Calu3 (cell line): ENCODE data around the gene VMP1. TPM values are rescaled to one million over a fixed set of nuclear protein-coding genes. Genes with fewer than 3 reads are reported as not detected.

Experiments used
- BruUV-seq: library from RNA; stranded (reverse); fragments of 400-500 nt; replicated peaks from 2 replicates; lab custom pipeline; 2021; lab: Mats Ljungman, UMichigan
- CTCF ChIA-PET: fragments of 300-600 bp; sonication (Branson Sonifier 250); formaldehyde crosslinking; loops from one replicate; lab custom pipeline; 2022; ENCODE audit warnings: antibody characterized with exemption; lab: Charles Lee
- DNase-seq: peaks from one replicate; pipeline ENCODE4 v3.0.0; 2022
- H3K27ac Mint-ChIP-seq: one replicate; pipeline ENCODE4 v1.8.0; 2022; ENCODE audit warnings: mixed read lengths; ENCODE audit not compliant: unreplicated experiment
- H3K27me3 Mint-ChIP-seq: one replicate; pipeline ENCODE4 v1.8.0; 2022; ENCODE audit warnings: mixed read lengths; ENCODE audit not compliant: unreplicated experiment
- H3K36me3 Mint-ChIP-seq: one replicate; pipeline ENCODE4 v1.8.0; 2022; ENCODE audit warnings: mild to moderate bottlenecking, moderate library complexity, mixed read lengths; ENCODE audit not compliant: insufficient read depth, unreplicated experiment
- H3K4me1 Mint-ChIP-seq: one replicate; pipeline ENCODE4 v1.8.0; 2022; ENCODE audit warnings: mild to moderate bottlenecking, low read depth, mixed read lengths; ENCODE audit not compliant: unreplicated experiment
- H3K4me3 Mint-ChIP-seq: one replicate; pipeline ENCODE4 v1.8.0; 2022; ENCODE audit warnings: mild to moderate bottlenecking, low read depth, moderate library complexity, mixed read lengths; ENCODE audit not compliant: unreplicated experiment
- H3K9me3 Mint-ChIP-seq: one replicate; pipeline ENCODE4 v1.8.0; 2022; ENCODE audit warnings: low read depth, mixed read lengths; ENCODE audit not compliant: unreplicated experiment
- intact Hi-C: fragments of 100-400 bp; cut with micrococcal nuclease; formaldehyde crosslinking; loops from one replicate; pipeline ENCODE4 v1.10.0; 2022; ENCODE audit not compliant: unreplicated experiment
- total RNA-seq: library from RNA; stranded (reverse); gene quantifications from 2 replicates; pipeline ENCODE4 v1.2.3, GENCODE V29; 2022
- TF ChIP-seq, protein P1 (sequence below): fragments of 200-600 bp; IDR thresholded peaks from one replicate; pipeline ENCODE4 v1.8.0; 2022; ENCODE audit warnings: antibody characterized with exemption; ENCODE audit not compliant: unreplicated experiment

The VMP1 gene
- total RNA-seq, 1 experiment from 2014 or later = 315 TPM

DNA sequence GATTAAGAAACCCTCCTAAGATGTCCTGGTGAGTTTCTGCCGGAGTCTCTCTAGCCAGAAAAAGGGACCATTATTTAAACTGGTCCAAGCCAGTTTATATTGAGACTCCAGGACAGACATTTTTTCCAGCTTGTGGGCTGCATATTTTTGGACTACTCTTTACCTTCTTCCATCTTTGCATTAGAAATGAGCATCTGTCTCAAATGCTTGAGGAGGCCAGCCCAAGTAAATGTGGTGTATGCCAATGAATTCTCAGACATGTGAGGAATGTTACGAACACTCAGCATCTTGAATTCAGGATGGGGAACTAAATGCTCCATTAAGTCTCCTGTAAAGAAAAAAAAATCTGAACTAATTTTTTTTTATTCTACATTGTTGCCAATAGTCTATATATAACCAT lies 166.9 kb downstream of the VMP1 start:
- intact Hi-C loops = no loop called here
- CTCF ChIA-PET = interaction anchor here (0.7 kb wide), 1 partner anchor 34 kb away, joined by 3 read pairs; no protein-coding TSS in a partner anchor

DNA sequence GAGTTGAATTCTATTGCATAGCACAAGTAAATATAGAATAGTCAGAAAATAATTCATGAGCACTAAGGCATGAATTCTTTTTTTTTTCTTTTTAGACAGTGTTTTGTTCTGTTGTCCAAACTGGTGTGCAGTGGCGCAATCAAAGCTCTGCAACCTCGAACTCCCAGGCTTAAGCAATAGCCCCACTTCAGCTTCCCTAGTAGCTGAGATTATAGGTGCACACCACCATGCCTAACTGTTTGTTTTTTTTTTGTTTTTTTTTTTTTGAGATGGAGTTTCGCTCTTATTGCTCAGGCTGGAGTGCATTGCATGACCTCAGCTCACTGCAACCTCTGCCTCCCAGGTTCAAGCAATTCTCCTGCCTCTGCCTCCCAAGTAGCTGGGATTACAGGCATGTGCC lies 168.7 kb downstream of the VMP1 start:
- intact Hi-C loops = no loop called here
- TF ChIP-seq, protein P1, sequence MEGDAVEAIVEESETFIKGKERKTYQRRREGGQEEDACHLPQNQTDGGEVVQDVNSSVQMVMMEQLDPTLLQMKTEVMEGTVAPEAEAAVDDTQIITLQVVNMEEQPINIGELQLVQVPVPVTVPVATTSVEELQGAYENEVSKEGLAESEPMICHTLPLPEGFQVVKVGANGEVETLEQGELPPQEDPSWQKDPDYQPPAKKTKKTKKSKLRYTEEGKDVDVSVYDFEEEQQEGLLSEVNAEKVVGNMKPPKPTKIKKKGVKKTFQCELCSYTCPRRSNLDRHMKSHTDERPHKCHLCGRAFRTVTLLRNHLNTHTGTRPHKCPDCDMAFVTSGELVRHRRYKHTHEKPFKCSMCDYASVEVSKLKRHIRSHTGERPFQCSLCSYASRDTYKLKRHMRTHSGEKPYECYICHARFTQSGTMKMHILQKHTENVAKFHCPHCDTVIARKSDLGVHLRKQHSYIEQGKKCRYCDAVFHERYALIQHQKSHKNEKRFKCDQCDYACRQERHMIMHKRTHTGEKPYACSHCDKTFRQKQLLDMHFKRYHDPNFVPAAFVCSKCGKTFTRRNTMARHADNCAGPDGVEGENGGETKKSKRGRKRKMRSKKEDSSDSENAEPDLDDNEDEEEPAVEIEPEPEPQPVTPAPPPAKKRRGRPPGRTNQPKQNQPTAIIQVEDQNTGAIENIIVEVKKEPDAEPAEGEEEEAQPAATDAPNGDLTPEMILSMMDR = no peak
- Mint-ChIP-seq H3K4me3 (no peak overlapping the region), H3K27me3 (no peaks in the 10 kb centered on the region), H3K4me1 (no peaks in the 10 kb centered on the region), H3K27ac (no peak overlapping the region), H3K36me3 (no peaks in the 10 kb centered on the region), H3K9me3 (no peaks in the 10 kb centered on the region)
- CTCF ChIA-PET = no interaction called here
- no peak for DNase-seq
- BruUV-seq = no TSS peak

More for the DNA sequence above, 166.9 kb downstream of the VMP1 start:
- no peak overlapping the region for H3K27ac Mint-ChIP-seq
- TF ChIP-seq, protein P1 = no peak
- H3K4me1 Mint-ChIP-seq = no peaks in the 10 kb centered on the region
- no peaks in the 10 kb centered on the region for H3K27me3 Mint-ChIP-seq
- no peaks in the 10 kb centered on the region for H3K36me3 Mint-ChIP-seq
- no peaks in the 10 kb centered on the region for H3K9me3 Mint-ChIP-seq
- no TSS peak for BruUV-seq
- no peak overlapping the region for H3K4me3 Mint-ChIP-seq
- no peak for DNase-seq

DNA sequence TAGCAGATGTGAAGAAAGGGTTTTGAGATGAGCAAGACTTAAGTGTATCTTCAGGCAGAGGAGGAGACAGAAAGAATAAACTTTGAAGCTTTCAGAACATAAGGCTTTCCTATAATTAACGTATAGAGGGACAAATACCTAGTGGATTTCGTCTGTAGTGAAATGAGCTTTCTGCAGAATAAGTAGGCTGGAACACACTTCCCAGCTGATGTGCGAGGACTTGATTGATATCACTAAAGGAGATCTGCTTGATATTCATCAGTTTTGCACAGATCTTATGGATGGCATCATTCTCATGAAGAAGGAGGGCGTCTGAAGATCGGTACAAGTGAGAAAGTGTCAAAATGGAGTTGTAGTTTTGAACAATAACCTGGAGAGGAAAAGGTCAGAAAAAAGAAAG lies 170.5 kb downstream of the VMP1 start:
- no TSS peak for BruUV-seq
- DNase-seq = no peak
- Mint-ChIP-seq H3K4me1 (no peaks in the 10 kb centered on the region), H3K27ac (no peak overlapping the region), H3K27me3 (no peaks in the 10 kb centered on the region), H3K9me3 (no peaks in the 10 kb centered on the region), H3K36me3 (no peaks in the 10 kb centered on the region), H3K4me3 (no peak overlapping the region)
- intact Hi-C loops = no loop called here
- CTCF ChIA-PET = no interaction called here
- TF ChIP-seq, protein P1 = no peak

DNA sequence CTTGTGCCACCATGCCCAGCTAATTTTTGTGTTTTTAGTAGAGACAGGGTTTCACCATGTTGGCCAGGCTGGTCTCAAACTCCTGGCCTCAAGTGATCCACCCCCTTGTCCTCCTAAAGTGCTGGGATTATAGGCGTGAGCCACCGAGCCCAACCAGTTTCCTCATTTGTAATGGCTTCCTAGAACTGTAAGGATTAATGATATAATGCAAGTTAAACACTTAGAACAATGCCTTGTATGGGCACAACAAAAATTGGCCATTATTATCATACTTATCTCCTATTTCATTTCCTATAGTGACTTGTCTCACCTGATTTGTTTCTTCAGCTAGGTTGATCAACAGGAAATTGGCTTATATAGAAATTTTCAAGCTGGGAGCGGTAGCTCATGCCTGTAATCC lies 171.2 kb downstream of the VMP1 start:
- intact Hi-C loops = no loop called here
- H3K9me3 Mint-ChIP-seq = no peaks in the 10 kb centered on the region
- no TSS peak for BruUV-seq
- H3K4me1 Mint-ChIP-seq = no peaks in the 10 kb centered on the region
- no peaks in the 10 kb centered on the region for H3K36me3 Mint-ChIP-seq
- no peaks in the 10 kb centered on the region for H3K27me3 Mint-ChIP-seq
- DNase-seq = no peak
- H3K27ac Mint-ChIP-seq = no peak overlapping the region
- CTCF ChIA-PET = no interaction called here
- TF ChIP-seq, protein P1 = no peak
- H3K4me3 Mint-ChIP-seq = no peak overlapping the region
